Heart right ventricle (tissue), 16 donors: ENCODE results near the gene ARPC5. TPM values are rescaled to one million over a fixed set of nuclear protein-coding genes. Genes with fewer than 3 reads are reported as not detected.
"Not testable (repeated sequence)": the region's sequence is repeated elsewhere in the genome, so short reads cannot be mapped to it uniquely, and the experiment has no call there.

Source experiments
- ATAC-seq, 8 donors: fragments of 200-7000 bp; cut with Tn5 transposase; one replicate each; pipeline ENCODE4 v1.9.1; 2020; ENCODE audit warnings: mild to moderate bottlenecking in 8 of 8, moderate library complexity in 8 of 8, moderate number of reproducible peaks in 1 of 8
- DNase-seq, 2 donors: peaks; one replicate each; pipeline ENCODE4 v3.0.0-alpha.2; 2020
- H3K27ac ChIP-seq, 10 donors: fragments of 200-600 bp; sonication (generic) in 2 of 10; one replicate each; pipeline versions ENCODE4 v1.5.0 to v1.8.0; 2020 to 2022; ENCODE audit warnings: mild to moderate bottlenecking in 3 of 10
- H3K27me3 ChIP-seq, 7 donors: fragments of 200-600 bp; one replicate each; pipeline ENCODE4 v1.8.0; 2021 to 2022; ENCODE audit warnings: mild to moderate bottlenecking in 2 of 7
- H3K36me3 ChIP-seq, 9 donors: fragments of 200-600 bp; sonication (generic) in 1 of 9; one replicate each; pipeline versions ENCODE4 v1.5.0 to v1.8.0; 2020 to 2022; ENCODE audit warnings: mild to moderate bottlenecking in 2 of 9
- H3K4me1 ChIP-seq, 9 donors: fragments of 200-600 bp; sonication (generic) in 1 of 9; one replicate each; pipeline versions ENCODE4 v1.5.0 to v1.8.0; 2020 to 2022; ENCODE audit warnings: mild to moderate bottlenecking in 4 of 9
- H3K4me3 ChIP-seq, 10 donors: fragments of 200-600 bp; sonication (generic) in 2 of 10; one replicate each; pipeline versions ENCODE4 v1.5.0 to v1.8.0; 2020 to 2022; ENCODE audit warnings: mild to moderate bottlenecking in 7 of 10, moderate library complexity in 2 of 10
- H3K9me3 ChIP-seq, 11 donors: fragments of 200-600 bp in 10 of 11; sonication (generic) in 2 of 11; one replicate each; pipeline versions ENCODE4 v1.5.0 to v1.8.0; 2013 to 2022; ENCODE audit warnings: mild to moderate bottlenecking in 2 of 11, control low read depth in 1 of 11, moderate library complexity in 1 of 11
- CTCF ChIP-seq, 9 donors: fragments of 200-600 bp; sonication (generic) in 2 of 9; IDR thresholded peaks; one replicate each; pipeline versions ENCODE4 v1.5.0 to v1.8.0; 2021 to 2022; ENCODE audit warnings: antibody characterized with exemption in 9 of 9, mild to moderate bottlenecking in 5 of 9, moderate library complexity in 1 of 9
- WGBS, 2 donors: extraction: QIAGEN DNeasy Blood & Tissue Kit; methylation state at CpG; one replicate each; pipeline ENCODE4 v1.1.7; 2013; ENCODE audit warnings: inconsistent platforms in 1 of 2; 5-methylcytosine and 5-hydroxymethylcytosine counted together
- intact Hi-C, 10 donors: fragments of 100-400 bp; cut with DNase I; formaldehyde crosslinking; loops; one replicate each; pipeline versions ENCODE4 v1.11.1 to v1.14.2; 2022
- polyA plus RNA-seq, 2 donors: library from polyadenylated mRNA; stranded (reverse); fragments of 200-250 nt; gene quantifications; one replicate each; pipeline ENCODE4 v1.2.3, GENCODE V29; 2013
- total RNA-seq, 10 donors: library from RNA; stranded (reverse); fragmentation: NEBNext Ultra II Directional in 3 of 10; extraction: Animal tissue kit (Norgen Biotek cat#: 25700) in 3 of 10; gene quantifications; one replicate each; pipeline versions ENCODE4 v1.2.1 to v1.2.4, GENCODE V29; 2021 to 2023
- donor health status: Arrhythmogenic right ventricular cardiomyopathy.
- donor health status: ischemic (EF 13 %, LVEDD 7.1; RV severe dilation, severe dysfunction).
- donor health status: healthy with polysubstance abuse.
- donor health status: DM: no; HTN: yes; CAD: no.
- donor health status: DM: no; HTN: no; CAD: no.
- donor health status: ischemic (EF 25% LVEDD 6.9; RV normal size, moderate dysfunction).
- donor health status: ischemic (EF 25% LVEDD 5.7; RV mildly dilated, moderate dysfunction).
- donor health status: healthy.
- donor health status: DM: yes; HTN: yes; CAD: no.
- donor health status: Ischemic cardiomyopathy.
- donor health status: ischemic (EF 35%, LVEDD 5.7; RV mildly dilated, moderate dysfunction).
- donor health status: nonischemic (EF 11% LVEDD 7.7; RV severe dilation, severe dysfunction).
- donor health status: DM: yes; HTN: yes; CAD: no.
- donor health status: PGD.
- donor health status: ischemic (EF 29% LVEDD 5.4; RV normal size, mild dysfunction).
- donor health status: nonischemic (EF 23%, LVEDD 6.1; RV moderate dilation, normal function).

Gene ARPC5
- total and polyA plus RNA-seq, 12 donors = 23.8 to 60.2 (median 31.7) TPM

GRCh38 chr1:183630748-183631147 is 4.8 kb downstream of the ARPC5 start:
- peak overlapping the region in 5 of 10 donors; percentile 7 to 97 (median 19) for H3K27ac ChIP-seq
- no peak overlapping the region for H3K4me3 ChIP-seq
- DNase-seq (no peak), ATAC-seq (peak in 2 of 8 donors; percentile 20 to 23)
- intact Hi-C loops = loop anchor here in 3 of 10 donors (5.0 to 10.0 kb wide), 2 partner anchors 156 to 158 kb away; partner anchors contain the start of gene SMG7 (in 3 of the 3)
- 28 to 33% methylated on average over 2 of the region's 2 CpGs for WGBS, 2 donors
- no peaks in the 10 kb centered on the region for H3K27me3 ChIP-seq
- TF ChIP-seq CTCF (IDR thresholded peaks at IDR 0.05) = no peak
- peaks cover 0 to 73% (median 30%) of the 10 kb centered on the region in 9 donors for H3K36me3 ChIP-seq
- no peaks in the 10 kb centered on the region for H3K9me3 ChIP-seq
- peaks cover 3 to 85% (median 61%) of the 10 kb centered on the region in 9 donors for H3K4me1 ChIP-seq

GRCh38 chr1:183628537-183628936 is 7.0 kb downstream of the ARPC5 start:
- DNase-seq (no peak), ATAC-seq (no peak)
- Histone ChIP-seq H3K27me3 (no peaks in the 10 kb centered on the region), H3K9me3 (no peaks in the 10 kb centered on the region), H3K36me3 (peaks cover 0 to 95% (median 32%) of the 10 kb centered on the region in 9 donors), H3K4me3 (no peak overlapping the region), H3K27ac (peak overlapping the region in 1 of 10 donors; percentile 19), H3K4me1 (peaks cover 3 to 82% (median 62%) of the 10 kb centered on the region in 9 donors)
- no peak for TF ChIP-seq CTCF (IDR thresholded peaks at IDR 0.05)
- intact Hi-C loops = loop anchor here in 8 of 10 donors (5.0 to 10.0 kb wide), 7 partner anchors 74 to 664 kb away; partner anchors contain the start of gene SMG7 (in 3 of the 8)

- WGBS, 2 donors = 16 to 23% methylated on average over 3 of the region's 3 CpGs
- peaks cover 0 to 78% (median 39%) of the 10 kb centered on the region in 9 donors for H3K4me1 ChIP-seq
- peaks cover 0 to 90% (median 32%) of the 10 kb centered on the region in 9 donors for H3K36me3 ChIP-seq
- not testable (repeated sequence) for H3K4me3 ChIP-seq, DNase-seq, H3K27me3 ChIP-seq, ATAC-seq, H3K9me3 ChIP-seq
- peak overlapping the region in 7 of 10 donors; percentile 13 to 64 (median 52) for H3K27ac ChIP-seq
- intact Hi-C loops = loop anchor here in 8 of 10 donors (5.0 to 10.0 kb wide), 7 partner anchors 71 to 661 kb away; partner anchors contain the start of gene SMG7 (in 3 of the 8)
Observed at GRCh38 chr1:183626236-183626635, 9.3 kb downstream of the ARPC5 start.

- intact Hi-C loops = loop anchor here in 8 of 10 donors (5.0 to 10.0 kb wide), 10 partner anchors 68 to 1379 kb away; partner anchors contain the start of gene SMG7 (in 4 of the 8)
- peak; percentile 42 to 82 (median 69) for TF ChIP-seq CTCF (IDR thresholded peaks at IDR 0.05)
- peaks cover 0 to 52% (median 28%) of the 10 kb centered on the region in 9 donors for H3K4me1 ChIP-seq
- peaks cover 0 to 60% (median 10%) of the 10 kb centered on the region in 9 donors for H3K36me3 ChIP-seq
- no peaks in the 10 kb centered on the region for H3K9me3 ChIP-seq
- DNase-seq (peak; percentile 18 to 58), ATAC-seq (peak; percentile 87 to 94 (median 92))
- H3K27ac ChIP-seq = peak overlapping the region in 3 of 10 donors; percentile 12 to 58 (median 18)
- no peaks in the 10 kb centered on the region for H3K27me3 ChIP-seq
- no peak overlapping the region for H3K4me3 ChIP-seq
- WGBS, 2 donors = 60 to 65% methylated on average over 10 of the region's 10 CpGs
Observed at GRCh38 chr1:183622884-183623785, 12.4 kb downstream of the ARPC5 start.
